Skeletal muscle cell (primary cell): ENCODE measurements around the gene BTBD9.

Source experiments
- DNase-seq: peaks from one replicate; pipeline ENCODE4 v3.0.0-alpha.2; 2010; ENCODE audit warnings: low read depth
- H3K4me3 ChIP-seq: 2 replicates; pipeline ENCODE4 v1.5.1; 2011; ENCODE audit warnings: low read depth, mild to moderate bottlenecking, control low read depth, low read length, moderate library complexity

Gene BTBD9

GRCh38 chr6:38241200-38241871, 398.4 kb downstream of the BTBD9 start:
- no peak for DNase-seq
- H3K4me3 ChIP-seq = no peak overlapping the region

- DNase-seq = no peak
- H3K4me3 ChIP-seq = no peak overlapping the region
Measured at GRCh38 chr6:38239719-38240451, 399.8 kb downstream of the BTBD9 start.

- no peak for DNase-seq
Measured at GRCh38 chr6:38236631-38237030, 403.1 kb downstream of the BTBD9 start.

GRCh38 chr6:38234934-38235682, 404.6 kb downstream of the BTBD9 start:
- H3K4me3 ChIP-seq = no peak overlapping the region
- no peak for DNase-seq

More at GRCh38 chr6:38236631-38237030, 403.1 kb downstream of the BTBD9 start:
- H3K4me3 ChIP-seq = no peak overlapping the region

DNA sequence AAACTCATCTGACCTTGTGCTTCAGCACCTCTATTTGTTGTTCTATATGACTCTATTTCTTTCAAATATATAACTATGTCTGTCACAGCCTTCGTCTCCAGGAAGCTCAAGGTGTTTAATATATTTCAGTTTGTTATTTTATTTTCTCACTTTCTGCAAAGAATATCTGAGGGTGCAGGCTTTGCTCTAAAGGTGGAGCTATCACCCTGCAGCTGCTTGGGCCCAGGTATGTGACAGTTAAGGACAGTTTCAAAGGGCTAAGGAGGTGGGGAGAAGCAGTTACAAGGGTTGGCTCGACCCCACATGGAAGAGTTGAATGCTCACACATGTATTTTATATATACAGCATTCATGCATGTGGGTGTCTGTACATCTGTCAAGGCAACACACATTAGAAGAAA, 405.6 kb downstream of the BTBD9 start:
- no peak overlapping the region for H3K4me3 ChIP-seq
- no peak for DNase-seq

DNA sequence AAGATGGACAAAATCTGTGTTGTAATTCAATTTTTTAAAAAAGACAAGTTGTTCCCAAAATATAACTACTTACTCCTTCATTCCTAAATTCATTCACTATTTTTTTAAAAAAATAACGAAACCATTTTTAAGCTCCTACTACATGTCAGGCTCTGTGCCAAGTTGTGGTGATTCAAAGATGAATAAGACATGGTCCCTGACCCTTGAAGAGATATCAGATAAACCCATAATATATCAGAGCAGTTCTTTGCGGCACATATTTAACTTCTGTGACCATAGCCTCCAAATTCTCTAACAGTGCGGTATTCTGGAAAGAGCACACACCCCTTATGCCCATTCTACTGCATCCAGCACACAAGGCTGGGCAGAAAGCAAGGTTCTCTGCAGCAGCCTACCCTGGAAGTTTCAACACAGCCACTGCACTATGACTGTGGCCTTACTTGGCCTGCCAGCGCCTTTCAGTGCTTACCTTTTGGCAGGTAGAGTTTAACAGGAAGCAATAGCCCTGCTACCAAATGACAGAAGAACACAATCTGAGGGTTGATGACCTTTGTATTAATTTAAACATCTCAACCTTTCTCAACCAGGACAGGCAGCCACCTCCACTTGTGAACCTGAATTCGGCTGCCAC, 406.5 kb downstream of the BTBD9 start:
- DNase-seq = no peak
- H3K4me3 ChIP-seq = no peak overlapping the region

DNA sequence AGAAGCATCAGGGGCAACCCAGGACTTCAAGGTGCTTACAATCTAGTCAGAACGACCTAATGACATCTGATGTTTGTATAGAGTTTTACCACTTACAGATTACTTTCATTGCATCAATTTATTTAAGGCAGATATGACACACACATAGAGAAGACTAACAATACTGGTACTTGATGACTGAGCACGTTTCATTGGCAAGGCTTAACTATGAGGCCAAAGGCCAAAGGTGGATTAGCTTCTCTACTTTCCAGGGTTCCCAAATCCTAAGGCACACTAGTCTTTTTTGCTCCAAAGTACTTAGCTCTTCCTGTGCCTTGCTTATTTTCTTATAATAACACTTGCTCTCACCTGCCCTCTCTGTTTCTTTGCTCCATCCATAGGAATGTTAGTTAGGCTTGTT, 414.0 kb downstream of the BTBD9 start:
- no peak for DNase-seq
- no peak overlapping the region for H3K4me3 ChIP-seq

- no peak overlapping the region for H3K4me3 ChIP-seq
- DNase-seq = no peak
Measured at GRCh38 chr6:38221251-38221650, 418.5 kb downstream of the BTBD9 start.

DNA sequence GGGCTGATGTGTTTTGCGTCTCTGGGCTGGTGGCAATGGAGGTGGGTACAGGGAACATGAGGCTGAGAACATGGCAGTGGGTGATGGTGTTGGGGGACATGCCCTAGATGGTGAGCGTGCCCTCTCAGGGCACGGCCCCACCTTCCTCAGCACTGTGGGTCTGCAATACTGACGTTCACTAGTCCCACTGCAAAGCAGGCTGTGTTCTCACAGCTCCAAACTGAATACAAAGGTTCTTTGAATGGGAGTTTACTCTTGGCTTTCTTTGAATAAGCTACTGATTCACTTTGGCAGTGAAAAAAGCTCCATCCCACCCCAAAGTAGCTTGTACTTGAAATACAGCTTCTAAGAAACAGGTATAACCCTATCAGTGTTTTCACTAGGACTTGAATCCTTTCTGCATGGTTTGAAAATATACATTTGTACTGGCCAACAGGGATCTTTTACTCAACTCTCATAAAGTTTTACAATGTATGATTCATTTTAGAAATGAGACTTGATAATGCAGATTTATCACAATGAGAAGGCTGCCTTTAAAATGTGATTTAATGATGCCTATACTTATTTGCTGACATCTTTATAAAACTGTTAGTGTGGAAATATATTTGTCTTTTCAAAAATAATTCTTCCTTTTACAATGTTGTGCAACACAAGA, 419.5 kb downstream of the BTBD9 start:
- no peak overlapping the region for H3K4me3 ChIP-seq
- no peak for DNase-seq

DNA sequence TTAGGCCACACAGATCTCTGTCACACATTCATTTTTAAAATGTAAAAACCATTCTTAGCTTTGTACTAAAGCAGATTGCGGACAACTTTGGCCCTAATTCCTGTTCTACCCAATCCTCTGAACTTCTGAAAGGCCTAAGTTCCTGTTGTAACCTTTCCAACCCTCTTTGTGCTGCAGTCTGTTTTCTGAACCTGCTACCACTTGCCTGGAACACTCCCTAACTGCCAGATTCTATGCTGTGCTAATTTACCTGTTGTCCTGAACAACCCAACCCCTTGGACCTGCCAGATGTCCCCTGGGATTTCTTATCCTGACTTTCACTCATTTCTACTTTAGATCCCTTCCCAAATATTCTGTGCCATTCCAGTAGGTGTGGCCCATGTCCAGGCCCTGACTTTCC, 421.5 kb downstream of the BTBD9 start:
- no peak overlapping the region for H3K4me3 ChIP-seq
- DNase-seq = no peak

DNA sequence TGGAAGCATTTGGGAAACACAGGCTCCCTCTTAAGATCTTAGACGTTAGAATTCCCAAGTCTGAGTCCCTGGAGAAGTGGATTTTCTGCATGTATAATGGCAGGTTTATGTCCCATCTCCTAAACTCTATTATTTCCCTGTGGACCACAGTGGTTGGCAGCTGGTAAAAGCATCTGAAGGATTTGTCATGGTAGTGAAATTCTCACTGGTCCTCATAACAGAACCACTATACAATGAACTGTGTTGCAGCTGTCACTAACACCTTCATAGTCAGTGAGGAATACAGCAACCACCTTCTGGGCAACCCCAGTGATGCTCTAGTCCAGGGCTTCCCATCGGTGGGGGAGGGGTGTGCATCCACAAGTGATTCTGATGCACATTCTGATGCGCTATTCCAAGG, 423.3 kb downstream of the BTBD9 start:
- H3K4me3 ChIP-seq = no peak overlapping the region
- DNase-seq = no peak

- DNase-seq = no peak
- H3K4me3 ChIP-seq = no peak overlapping the region
Measured at GRCh38 chr6:38215651-38216311, 423.9 kb downstream of the BTBD9 start.

DNA sequence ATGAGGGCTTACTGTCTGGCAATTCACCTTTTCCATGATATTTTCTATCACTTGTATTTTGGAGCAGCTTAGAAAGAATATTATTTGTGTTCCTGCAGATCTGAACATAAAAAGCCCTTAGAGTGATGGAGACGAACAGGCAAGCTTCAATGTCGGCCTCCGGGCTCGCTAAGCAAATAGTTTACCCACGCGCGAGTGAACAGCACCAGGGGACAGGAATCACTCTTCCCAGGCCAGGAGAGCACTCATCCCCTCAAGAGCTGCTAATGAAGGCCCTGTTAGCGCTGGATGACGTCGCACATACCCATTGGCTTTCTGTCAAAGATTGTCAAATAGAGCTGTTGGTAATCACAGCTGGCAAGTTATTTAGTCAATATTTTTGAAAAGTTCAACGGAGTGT, 424.5 kb downstream of the BTBD9 start:
- no peak for DNase-seq
- no peak overlapping the region for H3K4me3 ChIP-seq

DNA sequence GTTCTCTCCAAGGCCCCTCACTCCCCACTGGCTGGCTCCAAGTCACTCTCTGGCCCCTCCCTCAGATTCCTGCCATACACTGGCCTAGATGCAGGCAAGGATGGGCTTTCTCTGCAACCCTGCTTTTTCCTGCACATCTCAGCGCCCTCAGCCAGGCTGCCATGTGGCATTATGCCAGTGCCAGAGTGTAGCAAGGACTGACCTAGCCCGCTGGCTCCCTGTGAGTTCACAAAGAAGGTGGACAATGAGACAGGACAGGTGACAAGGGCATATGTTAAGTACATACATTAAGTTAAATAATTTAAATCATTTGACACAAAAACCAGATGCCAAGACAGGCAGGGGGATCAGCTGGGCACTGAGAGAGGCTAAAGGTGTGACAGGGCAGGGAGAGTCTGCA, 425.6 kb downstream of the BTBD9 start:
- no peak for DNase-seq
- no peak overlapping the region for H3K4me3 ChIP-seq

DNA sequence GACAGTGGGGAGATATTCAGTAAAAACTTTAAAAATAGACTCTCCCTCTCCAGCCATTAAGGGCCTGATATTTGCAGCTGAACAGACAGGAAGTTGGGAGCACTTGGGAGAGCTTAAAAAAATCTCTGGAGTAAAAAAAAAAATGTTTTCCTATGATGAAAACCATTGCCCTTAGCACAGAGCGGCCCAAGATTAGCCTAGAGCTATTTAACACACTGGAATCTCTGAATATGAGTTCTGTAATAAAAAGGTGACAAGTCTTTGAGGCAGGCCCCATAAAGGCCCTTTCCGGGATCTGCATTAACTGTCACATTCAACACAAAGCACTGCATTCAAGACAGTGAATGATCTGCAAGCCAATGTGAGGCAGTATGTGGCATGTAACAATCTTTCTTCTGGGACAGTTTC, 426.5 kb downstream of the BTBD9 start:
- no peak for DNase-seq
- H3K4me3 ChIP-seq = no peak overlapping the region

GRCh38 chr6:38212579-38212978, 427.1 kb downstream of the BTBD9 start:
- no peak overlapping the region for H3K4me3 ChIP-seq
- DNase-seq = no peak

DNA sequence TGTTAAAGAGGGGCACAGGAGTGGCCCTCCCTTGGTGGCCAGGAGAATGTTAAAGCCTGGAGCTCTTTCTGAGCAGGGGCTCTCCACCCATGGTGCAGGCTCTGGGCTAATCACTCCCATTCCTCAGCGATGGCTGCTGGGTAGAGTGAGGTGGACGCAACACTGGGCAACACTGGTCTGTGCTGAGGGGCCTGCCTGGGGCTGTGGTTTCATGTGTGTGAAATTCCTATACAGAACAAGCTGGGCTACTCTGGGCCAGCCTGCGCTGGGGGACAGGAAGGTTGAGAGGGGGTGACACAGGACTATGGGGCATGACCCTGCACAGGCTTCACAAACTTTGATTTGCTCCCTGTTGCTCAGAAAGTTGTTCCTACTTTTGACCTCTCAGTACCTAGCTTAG, 427.6 kb downstream of the BTBD9 start:
- no peak overlapping the region for H3K4me3 ChIP-seq
- no peak for DNase-seq

GRCh38 chr6:38209371-38210260, 430.1 kb downstream of the BTBD9 start:
- H3K4me3 ChIP-seq = no peak overlapping the region

More at GRCh38 chr6:38209371-38210260, 430.1 kb downstream of the BTBD9 start:
- no peak for DNase-seq
